ENCODE measurements around the gene BRD7.

Gene BRD7

DNA sequence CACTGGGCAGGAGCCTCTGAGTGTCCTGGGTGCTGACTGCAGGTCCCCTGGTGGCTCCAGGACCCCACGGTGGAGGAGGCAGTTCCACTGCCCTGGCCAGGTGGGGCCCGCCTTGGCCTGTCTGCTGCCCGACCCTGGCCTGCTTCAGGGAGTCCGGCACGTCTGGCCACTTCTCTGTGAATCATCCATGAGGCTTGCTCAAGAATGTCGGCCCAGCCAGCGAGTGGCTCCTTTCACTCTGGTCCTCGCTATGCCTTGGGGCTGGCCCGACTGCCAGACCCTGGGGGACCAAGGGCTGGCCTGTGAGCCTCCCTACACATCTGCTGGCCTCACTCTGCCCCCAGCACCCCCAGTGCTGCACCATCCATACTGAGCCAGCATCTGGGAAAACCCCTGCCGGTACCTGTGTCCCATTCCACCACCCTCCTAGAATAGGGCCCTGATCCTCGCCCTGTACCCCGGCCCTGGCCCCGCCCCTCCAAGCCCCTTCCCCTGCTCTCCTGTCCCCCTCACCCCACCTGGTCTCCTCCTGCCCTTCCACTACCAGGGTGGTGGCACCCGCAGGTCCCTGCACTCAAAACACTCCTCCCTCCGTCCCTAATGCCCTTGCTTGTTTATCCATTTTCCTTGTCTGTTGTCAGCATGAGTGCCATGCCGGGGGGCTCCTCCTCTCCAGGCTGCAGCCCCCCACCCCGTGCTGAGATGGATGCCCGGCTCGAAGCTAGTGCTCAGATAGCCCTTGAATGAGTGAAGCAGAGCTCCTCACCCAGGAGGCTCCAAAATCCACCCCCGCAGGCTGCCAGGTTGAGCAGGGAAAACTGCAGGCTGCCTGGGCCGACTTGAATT lies 66.9 kb downstream of the BRD7 start:
- DNase-seq (ENCODE audit: extremely low read depth, low read depth) = no peak
- TF ChIP-seq, protein P1, sequence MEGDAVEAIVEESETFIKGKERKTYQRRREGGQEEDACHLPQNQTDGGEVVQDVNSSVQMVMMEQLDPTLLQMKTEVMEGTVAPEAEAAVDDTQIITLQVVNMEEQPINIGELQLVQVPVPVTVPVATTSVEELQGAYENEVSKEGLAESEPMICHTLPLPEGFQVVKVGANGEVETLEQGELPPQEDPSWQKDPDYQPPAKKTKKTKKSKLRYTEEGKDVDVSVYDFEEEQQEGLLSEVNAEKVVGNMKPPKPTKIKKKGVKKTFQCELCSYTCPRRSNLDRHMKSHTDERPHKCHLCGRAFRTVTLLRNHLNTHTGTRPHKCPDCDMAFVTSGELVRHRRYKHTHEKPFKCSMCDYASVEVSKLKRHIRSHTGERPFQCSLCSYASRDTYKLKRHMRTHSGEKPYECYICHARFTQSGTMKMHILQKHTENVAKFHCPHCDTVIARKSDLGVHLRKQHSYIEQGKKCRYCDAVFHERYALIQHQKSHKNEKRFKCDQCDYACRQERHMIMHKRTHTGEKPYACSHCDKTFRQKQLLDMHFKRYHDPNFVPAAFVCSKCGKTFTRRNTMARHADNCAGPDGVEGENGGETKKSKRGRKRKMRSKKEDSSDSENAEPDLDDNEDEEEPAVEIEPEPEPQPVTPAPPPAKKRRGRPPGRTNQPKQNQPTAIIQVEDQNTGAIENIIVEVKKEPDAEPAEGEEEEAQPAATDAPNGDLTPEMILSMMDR (IDR thresholded peaks at IDR 0.05; ENCODE audit: low read depth, low read length) = no peak

DNA sequence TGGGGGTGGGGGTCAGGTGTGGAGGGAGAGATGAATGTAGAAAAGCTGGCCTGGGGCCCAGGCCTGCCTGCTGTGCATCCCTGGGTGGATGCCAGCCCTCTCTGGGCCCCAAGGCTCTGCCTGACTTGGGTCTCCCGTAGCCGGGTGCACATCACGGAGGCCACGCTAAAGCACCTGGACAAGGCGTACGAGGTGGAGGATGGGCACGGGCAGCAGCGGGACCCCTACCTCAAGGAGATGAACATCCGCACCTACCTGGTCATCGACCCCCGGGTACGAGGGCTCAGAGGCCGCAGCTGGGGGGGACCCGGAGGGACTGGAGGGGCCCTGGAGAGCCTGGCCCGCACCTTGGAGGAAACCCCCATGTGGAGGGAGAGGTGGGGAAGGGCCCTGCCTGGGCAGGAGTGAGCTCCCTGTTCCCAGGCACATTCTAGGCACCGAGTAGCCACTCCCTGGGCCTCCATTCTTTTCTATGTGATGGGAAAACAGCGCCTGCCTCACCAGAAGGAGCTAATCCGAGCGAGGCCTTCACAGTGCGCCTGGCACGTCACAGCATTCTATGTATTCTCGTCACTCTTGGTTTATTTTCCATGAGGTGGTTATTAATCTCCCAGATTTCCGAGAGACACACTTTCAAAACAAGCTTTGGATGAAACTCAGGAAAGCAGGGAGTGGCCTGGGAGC lies 67.7 kb downstream of the BRD7 start:
- TF ChIP-seq, protein P1 (IDR thresholded peaks at IDR 0.05; ENCODE audit: low read depth, low read length) = no peak
- DNase-seq (ENCODE audit: extremely low read depth, low read depth) = no peak

DNA sequence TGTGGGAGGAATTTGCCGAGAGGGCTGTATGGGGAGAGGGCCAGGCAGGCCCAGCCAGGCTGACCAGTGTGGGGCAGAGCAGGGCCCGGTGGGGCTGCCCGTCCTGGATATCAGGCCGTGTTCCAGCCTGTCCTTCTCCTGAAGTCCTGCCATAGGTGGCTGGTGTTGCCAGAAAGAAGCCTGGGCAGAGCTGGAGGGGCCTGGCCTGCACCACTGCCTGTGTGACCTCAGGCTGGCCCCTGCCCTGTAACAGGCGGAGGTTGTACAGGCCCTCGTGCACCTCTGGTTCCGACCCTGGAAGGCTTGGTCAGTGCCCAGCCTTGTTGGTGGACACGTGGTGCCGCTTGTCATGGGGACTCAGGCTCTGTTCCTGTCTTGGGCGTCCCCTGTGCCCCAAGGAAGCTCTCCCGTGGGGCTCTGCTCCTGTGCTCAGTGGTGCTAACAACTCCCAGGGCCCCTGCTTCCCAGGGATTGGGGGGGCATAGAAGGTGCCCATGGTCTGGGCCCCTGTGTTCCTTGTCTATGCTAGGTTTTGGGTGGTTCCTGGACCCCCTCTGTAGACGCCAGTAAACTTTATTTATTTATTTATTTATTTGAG lies 69.2 kb downstream of the BRD7 start:
- TF ChIP-seq, protein P1 (IDR thresholded peaks at IDR 0.05; ENCODE audit: low read depth, low read length) = no peak
- DNase-seq (ENCODE audit: extremely low read depth, low read depth) = no peak

DNA sequence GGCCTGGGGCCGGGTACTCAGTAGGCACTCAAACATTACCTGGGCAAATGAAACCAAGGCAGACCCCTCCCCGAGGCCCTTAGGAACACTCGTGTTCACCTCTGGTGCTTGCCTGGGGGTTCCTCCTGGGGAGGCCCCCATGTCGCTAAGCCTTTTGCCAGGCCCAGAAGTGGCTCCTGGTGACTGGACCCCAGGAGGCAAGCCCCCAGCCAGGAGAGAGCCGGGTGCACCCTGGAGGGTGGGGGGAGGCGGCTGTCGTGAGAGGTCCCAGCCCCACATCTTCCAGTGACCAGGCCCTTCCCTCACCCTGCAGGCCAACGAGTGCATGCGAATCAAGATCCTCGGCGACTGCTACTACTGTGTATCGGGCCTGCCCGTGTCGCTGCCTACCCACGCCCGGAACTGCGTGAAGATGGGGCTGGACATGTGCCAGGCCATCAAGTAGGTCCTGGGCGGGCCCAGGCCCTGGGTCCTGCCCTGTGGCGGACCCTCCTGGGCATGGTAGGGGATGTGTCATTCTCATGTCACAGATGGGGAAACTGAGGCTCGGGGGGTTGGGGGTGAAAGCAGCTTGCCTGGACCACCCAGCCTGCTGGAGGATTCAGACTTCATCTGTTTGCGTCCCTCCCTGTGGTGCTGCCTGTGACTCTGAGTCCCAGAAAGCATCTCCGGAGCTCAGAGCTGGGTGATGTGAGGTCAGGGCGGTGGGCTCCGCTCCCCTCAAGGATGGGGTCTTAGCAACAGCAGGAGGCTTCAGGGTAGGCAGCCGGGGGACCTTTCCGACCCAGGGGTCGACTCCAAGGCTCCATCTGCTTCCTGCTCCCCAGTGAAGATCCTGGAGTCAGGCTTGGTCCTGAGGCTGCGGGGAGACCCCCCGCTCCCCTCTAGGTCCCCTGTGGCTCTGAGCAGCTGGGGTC lies 69.9 kb downstream of the BRD7 start:
- TF ChIP-seq, protein P1 (IDR thresholded peaks at IDR 0.05; ENCODE audit: low read depth, low read length) = no peak
- DNase-seq (ENCODE audit: extremely low read depth, low read depth) = no peak

DNA sequence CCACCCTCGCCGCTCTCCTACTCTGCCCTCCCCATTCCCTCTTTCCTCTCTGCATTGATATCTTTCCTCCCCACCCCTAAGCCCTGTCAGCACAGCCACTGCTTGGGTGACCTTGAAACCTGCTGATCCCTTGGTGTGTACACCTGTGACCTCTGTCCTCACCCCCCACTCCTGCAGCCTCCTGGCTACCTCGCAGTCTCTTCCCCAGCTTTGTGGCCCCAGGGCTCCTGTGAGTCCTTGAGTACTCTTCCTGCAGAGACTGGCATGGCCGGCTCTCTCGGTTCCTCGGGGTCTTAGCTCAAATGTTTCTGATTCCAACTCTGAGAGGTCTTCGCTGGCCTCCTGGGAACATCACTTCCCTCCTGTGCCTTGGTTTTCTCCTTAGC lies 70.7 kb downstream of the BRD7 start:
- no peak for DNase-seq (ENCODE audit: extremely low read depth, low read depth)
- TF ChIP-seq, protein P1 (IDR thresholded peaks at IDR 0.05; ENCODE audit: low read depth, low read length) = no peak

DNA sequence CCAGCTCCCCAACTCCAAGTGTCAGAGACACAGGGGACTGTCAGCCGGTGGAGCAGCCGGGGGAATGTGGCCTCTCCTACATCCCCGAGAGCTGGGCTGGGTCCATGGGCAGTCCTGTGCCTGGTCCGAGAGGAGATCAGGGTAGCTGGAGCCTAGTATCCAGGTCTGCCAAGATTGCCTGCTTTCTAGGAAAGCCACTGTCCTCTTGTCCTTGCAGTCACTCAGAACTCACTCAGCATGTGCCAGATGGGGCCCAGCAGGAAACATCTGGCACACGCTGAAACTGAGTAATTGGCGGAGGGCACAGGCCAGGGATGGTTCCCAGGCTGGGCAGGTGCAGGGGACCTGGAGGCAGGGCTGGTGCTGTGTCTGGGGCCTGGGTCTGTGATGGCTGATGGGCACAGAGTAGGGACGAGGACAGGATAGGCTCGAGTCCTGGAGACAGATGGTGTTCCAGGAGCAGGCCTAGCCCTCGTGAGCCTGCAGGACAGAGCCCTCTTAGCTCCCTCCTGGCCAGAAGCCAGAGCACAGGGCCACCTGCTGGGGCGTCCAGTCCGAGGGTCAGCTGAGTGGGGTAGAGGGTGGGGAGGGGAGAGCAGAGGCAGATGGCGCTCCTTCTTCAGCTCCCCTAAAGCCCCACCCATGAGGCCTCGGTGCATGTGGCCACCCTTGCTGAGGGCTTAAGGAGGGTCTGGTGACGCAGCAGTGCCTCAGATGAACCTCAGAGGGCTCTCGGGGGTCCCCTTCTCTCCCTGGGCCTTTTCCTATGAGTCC lies 71.3 kb downstream of the BRD7 start:
- TF ChIP-seq, protein P1 (IDR thresholded peaks at IDR 0.05; ENCODE audit: low read depth, low read length) = no peak
- no peak for DNase-seq (ENCODE audit: extremely low read depth, low read depth)
